Tibial nerve (tissue), 4 donors: ENCODE measurements around the gene TAOK3.

Source experiments
- CTCF ChIP-seq, 5 experiments: fragments of 200-600 bp in 3 of 5; fragments of 450-650 bp in 2 of 5; sonication (generic) in 3 of 5; IDR thresholded peaks; one replicate each; pipeline ENCODE4 v1.5.1; 2016 to 2019; ENCODE audit warnings: antibody characterized with exemption in 5 of 5, mild to moderate bottlenecking in 3 of 5, moderate library complexity in 2 of 5
- EP300 ChIP-seq, 2 donors: sonication (generic); formaldehyde crosslinking; IDR thresholded peaks; one replicate each; pipeline ENCODE4 v1.6.1; 2017; ENCODE audit warnings: antibody characterized with exemption in 2 of 2, mild to moderate bottlenecking in 1 of 2
- POLR2A ChIP-seq, 2 donors: fragments of 450-650 bp; IDR thresholded peaks; one replicate each; pipeline ENCODE4 v1.6.1; 2017; ENCODE audit warnings: antibody characterized with exemption in 2 of 2, mild to moderate bottlenecking in 2 of 2, moderate library complexity in 2 of 2

GRCh38 chr12:118418385-118419057, 45.8 kb upstream of the TAOK3 start:
- no peak for TF ChIP-seq CTCF (IDR thresholded peaks at IDR 0.05)
- no peak for TF ChIP-seq POLR2A (IDR thresholded peaks at IDR 0.05)
- TF ChIP-seq EP300 (IDR thresholded peaks at IDR 0.05) = no peak
